HG03457 (cell line): Measurements from ENCODE around the gene BMP8A.
"Not testable (repeated sequence)": the region's sequence is repeated elsewhere in the genome, so short reads cannot be mapped to it uniquely, and the experiment has no call there.

Experiments
- ATAC-seq: cut with Tn5 transposase; IDR thresholded peaks from one replicate; pipeline ENCODE4 v1.9.1; 2021; ENCODE audit warnings: moderate number of reproducible peaks; ENCODE audit not compliant: unreplicated experiment

The BMP8A gene

DNA sequence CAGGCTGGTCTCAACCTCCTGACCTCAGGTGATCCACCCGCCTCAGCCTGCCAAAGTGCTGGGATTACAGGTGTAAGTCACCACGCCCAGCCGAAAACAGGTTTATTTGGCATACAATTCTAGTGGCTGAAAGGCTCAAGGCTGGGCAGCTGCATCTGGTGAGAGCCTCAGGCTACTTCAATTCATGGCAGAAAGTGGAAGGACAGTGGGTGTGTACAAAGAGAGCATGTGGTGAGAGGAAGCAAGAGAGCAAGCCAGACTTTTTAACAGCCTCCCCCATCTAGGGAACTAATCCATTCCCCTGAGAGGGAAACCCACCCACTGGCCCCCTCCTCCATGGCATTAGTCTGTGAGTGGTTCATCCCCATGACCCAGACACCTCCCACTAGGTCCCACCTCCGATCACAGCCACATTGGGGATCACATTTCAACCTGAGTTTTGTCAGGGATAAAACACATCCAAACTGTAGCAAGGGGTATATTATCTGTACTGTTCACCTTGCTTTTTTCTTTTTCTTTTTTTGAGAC, 9.5 kb downstream of the BMP8A start:
- no peak for ATAC-seq

DNA sequence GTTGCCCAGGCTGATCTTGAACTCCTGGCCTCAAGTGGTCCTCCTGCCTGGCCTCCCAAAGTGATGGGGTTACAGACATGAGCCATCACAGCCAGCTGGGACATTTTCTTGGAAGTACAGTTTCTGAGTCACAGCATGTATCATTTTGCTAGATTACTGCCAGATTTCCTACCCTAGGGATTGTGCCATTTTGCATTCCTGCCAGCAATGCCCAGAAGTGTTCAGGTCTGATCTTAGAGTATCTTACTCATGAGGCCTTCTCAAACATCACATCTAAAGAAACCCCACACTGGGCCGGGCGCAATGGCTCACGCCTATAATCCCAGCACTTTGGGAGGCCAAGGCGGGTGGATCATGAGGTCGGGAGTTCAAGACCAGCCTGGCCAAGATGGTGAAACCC, 10.2 kb downstream of the BMP8A start:
- no peak for ATAC-seq

DNA sequence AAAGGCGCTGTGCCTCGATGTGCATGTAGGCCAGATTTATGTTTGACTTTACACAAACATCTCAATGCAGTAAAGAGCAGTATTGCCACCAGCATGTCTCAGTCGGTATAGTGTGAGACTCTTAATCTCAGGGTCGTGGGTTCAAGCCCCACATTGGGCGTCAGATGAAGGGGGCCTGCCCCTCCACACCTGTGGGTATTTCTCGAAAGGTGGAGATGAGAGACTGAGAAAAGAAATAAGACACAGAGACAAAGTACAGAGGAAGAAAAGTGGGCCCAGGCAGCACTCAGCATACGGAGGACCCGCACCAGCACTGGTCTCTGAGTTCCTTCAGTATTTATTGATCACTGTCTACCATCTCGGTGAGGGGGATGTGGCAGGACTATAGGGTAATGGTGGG, 13.0 kb downstream of the BMP8A start:
- ATAC-seq, result not testable (repeated sequence)

DNA sequence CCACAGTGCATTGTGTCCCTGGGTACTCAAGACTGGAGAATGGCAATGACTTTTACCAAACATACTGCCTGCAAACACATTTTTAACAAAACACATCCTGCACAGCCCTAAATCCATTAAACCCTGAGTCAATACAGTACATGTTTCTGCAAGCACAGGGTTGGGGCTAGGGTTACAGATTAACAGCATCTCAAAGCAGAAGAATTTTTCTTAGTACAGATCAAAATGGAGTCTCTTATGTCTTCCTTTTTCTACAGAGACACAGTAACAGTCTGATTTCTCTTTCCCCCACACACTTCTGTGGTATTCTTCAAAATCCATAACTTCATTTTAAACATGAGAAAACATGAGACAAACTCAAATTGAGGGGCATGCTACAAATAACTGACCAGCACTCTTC, 13.9 kb downstream of the BMP8A start:
- ATAC-seq, result no peak

DNA sequence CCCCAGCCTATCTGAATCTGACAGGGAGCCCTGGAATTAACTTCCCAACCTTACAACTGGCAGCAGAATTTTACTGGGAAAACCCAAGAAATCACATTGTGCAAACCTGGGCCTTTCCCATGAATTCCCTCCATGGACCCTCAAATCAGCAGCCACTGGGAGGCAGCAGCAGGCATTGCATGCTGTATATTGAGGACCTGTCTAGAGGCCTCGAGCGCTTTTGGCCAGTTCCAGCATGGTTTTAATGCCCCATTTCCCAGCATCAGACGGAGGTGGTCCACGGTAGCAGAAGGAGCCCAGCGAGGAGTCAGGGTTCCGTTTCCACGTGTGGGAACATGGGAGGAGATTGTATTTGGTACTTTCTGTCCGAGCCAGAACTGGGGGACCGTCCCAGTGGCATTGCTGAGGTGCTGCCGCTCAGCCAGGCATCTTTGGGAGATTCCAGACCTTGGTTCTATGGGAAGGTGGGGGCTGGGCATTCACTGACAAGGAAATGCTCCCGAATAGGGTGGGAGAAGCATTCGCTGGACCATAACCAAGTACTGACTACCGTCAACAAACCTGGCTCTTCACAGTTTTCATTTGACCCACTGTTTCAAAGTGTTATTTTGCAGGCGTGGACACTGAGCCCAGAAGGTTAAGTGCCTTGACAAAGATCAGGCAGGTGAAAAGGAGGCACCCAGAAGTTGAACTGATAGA, 15.9 kb downstream of the BMP8A start:
- no peak for ATAC-seq

DNA sequence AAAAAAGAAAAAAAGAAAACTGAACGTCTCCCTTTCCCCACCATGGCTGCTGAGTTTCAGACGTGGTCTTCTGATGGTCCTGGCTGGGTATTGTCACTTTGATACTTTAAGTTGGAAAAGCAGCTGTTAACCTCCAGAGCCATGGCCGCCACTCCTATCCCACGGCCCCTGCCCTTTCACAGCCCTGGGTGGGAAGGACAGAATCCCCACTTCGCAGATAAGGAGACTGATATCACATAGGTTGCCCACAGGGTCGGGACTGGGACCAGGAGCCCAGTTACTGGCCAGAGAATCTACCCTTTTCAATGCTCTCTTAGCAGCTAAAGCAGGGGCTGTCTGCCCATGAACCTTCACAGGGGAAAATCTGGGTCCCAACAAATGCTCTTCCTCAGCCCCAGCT, 16.8 kb downstream of the BMP8A start:
- no peak for ATAC-seq

DNA sequence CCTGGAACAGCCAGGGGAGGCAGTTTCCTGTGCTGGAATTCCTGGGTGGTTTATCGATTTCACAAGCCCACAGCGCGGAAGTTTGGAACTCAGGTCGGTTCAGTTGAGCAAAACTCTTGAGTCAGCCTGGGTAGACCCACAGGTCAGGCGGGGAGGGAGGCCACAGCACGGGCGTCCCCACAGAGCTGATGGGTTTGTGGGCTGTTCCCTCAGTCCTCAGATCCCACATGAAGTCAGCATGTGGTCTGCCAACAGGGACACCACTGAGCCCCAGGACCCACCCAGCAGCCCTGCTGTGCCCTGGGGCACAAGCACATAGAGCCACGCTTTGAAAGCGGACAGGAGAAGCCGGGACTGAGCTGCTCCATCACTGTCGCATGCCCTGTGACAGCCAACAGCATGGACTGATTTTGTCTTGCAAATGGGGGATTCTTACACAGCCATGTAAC, 17.4 kb downstream of the BMP8A start:
- ATAC-seq, result no peak

DNA sequence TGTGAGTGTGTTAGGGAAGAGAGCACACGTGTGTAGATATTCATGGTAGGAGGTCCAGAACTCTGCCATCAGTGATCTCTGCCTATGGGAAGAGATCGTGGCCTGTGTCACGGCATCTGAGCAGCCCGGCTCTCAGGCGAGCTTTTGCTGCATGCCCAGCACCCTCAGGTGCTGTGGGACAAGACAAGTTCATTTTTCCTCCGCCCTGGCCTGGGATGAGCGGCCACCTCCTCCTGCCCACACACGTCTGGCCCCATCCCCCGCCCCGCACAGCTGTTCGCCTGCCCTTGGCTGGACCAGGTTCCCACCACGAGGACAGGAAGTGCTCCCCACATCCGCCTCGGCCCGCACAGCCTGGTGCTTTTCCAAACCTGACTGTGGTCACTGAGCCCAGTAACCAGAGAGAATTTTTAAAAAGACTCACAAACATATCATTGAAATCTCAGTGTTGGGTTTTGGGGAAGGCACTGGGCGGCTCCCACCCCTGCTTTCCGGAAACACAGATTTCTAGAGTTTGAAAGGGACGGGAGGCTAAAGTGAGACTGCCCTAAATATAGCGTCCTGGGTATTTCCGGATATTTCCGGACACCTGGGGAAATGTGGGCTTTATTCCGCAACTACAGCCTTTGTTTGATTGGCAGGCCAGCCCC, 18.0 kb downstream of the BMP8A start:
- no peak for ATAC-seq

DNA sequence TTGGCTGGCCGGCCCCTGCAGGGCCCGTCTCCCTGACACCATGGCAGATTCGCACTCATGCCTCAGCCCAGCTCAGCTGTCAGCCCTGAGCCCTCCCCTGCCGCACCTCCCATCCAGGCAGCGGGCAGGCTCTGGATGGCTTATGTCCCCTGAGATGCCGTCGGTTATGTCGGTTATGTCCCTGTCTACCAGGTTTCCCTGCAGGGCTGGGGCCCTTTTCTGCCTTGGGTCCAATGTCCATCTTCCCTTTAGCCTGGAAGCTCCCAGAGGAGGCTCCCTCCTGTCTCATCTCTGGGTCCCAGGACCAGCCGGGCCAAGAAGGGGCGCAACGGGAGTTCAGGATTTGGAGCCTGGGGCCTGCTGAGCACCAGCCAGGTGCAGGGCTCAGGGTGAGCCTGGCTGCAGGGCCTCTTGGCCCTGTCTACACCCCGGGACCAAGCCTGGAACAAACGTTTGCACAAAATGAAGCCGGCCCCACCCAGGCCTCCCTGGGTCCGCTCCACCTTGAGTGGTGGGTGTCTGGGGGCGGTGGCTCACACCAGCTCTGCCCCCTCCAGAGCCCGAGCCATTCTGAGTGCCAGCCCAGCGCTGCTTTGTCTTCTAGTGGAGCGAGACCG, 19.2 kb downstream of the BMP8A start:
- not testable (repeated sequence) for ATAC-seq

DNA sequence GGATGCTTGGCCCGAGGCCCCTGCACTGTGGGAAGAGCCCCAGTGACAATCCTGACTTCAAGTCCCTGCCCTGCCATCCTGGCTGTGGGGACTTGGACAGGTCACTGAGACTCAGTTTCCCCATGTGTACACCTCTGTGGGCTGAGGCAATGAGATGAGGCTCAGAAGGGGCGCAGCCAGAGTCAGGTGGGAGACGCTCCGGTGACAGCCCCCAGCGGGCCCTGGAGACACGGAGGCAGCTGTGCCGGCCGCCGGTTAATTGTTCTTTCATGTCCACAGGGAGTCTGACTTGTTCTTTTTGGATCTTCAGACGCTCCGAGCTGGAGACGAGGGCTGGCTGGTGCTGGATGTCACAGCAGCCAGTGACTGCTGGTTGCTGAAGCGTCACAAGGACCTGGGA, 20.0 kb downstream of the BMP8A start:
- not testable (repeated sequence) for ATAC-seq

DNA sequence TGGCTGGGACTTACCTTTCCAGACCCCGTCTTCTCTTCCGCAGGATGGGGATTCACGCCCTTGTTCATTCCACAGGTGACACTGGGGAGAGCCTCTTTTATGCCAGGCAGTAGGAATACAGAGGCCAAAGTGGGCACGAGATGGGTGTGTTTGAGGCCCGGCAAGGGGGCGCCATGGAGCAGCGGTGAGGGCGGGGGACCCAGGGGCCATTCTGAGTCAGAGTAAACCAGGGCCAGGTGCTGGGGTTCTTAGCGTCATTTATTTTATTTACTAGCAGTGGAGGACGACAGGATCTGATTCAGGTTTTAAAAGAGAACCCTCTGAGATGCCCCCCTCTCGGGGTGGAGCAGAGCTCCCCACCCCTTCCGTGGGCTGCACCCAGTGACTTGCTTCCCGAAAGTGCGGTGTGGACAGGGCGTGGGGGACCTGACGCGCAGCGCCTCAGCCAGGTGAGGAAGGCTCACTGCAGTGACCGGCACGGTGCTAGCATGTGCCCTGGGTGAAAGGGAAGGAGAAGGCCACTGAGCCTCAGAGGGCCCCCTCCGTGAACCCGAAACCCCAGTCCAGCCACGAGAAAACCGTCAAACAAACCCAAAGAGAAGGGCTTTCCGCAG, 20.9 kb downstream of the BMP8A start:
- not testable (repeated sequence) for ATAC-seq

DNA sequence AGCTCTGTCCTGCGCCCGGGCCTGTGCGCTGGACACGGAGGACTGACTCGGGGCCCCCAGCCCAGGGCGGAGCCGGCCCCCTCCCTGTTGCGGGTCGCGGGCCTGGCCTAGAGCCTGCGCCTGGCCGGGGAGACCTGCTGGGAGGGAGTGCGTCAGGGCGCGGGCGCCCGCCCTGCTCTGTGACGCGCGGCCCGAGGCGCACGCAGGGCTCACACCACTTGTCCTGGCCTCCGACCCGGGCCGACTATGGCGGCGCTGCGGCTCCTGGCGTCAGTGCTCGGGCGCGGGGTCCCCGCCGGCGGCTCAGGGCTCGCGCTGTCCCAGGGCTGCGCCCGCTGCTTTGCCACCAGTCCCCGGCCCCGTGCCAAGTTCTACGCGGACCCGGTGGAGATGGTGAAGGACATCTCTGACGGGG, 23.3 kb downstream of the BMP8A start:
- not testable (repeated sequence) for ATAC-seq

DNA sequence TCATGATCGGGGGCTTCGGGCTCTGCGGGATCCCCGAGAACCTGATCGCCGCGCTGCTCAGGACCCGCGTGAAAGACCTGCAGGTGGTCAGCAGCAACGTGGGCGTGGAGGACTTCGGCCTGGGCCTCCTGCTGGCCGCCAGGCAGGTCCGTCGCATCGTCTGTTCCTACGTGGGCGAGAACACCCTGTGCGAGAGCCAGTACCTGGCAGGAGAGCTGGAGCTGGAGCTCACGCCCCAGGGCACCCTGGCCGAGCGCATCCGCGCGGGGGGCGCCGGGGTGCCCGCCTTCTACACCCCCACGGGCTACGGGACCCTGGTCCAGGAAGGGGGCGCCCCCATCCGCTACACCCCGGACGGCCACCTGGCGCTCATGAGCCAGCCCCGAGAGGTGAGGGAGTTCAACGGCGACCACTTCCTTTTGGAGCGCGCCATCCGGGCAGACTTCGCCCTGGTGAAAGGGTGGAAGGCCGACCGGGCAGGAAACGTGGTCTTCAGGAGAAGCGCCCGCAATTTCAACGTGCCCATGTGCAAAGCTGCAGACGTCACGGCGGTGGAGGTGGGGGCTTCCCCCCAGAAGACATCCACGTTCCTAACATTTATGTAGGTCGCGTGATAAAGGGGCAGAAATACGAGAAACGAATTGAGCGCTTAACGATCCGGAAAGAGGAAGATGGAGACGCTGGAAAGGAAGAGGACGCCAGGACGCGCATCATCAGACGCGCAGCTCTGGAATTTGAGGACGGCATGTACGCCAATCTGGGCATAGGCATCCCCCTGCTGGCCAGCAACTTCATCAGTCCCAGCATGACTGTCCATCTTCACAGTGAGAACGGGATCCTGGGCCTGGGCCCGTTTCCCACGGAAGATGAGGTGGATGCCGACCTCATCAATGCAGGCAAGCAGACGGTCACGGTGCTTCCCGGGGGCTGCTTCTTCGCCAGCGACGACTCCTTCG, 24.0 kb downstream of the BMP8A start:
- not testable (repeated sequence) for ATAC-seq

DNA sequence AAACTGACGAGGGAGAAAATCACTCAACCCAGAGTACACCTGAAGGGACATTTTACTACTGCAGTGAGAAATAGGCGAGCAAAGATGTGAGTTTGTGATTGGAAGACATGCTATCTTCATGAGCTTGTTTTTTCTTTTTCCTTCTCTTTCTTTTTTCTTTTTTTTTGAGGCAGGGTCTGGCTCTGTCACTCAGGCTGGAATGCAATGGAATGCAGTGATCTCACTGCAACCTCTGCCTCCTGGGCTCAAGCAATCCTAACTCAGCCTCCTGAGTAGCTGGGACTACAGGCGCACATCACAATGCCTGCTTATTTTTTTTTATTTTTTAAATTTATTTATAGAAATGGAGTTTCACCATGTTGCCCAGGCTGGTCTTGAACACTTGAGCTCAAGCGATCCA, 25.4 kb downstream of the BMP8A start:
- ATAC-seq, result not testable (repeated sequence)

DNA sequence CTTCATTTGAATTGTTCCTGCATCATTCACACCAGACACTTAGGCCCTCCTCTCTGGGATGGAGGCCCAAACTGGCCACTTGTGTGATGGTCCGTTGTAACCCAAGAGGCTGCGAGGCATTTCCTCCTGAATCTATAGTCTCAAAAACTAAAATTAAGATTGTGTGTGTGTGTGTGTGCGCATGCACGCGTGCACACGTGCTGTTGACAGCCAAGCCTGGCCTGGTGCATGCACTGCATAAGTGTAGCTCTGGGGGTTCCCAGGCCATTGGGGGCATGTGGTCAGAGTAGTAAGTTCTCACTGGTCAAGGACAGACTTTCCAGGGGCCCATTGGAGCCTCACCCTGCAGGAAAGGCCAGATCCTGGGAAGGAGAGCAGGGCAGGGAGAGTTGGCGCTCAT, 26.5 kb downstream of the BMP8A start:
- not testable (repeated sequence) for ATAC-seq

DNA sequence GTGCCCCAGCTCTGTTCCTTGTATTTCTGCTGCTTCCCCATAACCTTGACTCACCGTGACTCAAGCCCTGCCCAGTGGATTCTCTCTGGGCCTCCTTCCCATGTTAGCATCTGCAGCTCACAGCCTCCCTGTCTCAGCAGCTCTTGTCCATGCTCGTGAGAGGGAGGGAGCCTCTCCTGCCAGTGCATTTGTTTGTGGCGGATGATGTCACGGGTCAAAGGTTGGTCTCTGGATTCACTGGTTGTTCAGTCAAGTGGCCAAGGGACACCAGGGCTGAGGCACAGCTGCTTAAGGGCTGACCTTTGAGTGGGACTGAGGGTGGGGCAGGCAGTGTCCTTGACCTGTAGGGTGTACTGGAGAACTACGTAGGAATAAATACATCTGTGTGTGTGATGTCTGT, 27.9 kb downstream of the BMP8A start:
- not testable (repeated sequence) for ATAC-seq

DNA sequence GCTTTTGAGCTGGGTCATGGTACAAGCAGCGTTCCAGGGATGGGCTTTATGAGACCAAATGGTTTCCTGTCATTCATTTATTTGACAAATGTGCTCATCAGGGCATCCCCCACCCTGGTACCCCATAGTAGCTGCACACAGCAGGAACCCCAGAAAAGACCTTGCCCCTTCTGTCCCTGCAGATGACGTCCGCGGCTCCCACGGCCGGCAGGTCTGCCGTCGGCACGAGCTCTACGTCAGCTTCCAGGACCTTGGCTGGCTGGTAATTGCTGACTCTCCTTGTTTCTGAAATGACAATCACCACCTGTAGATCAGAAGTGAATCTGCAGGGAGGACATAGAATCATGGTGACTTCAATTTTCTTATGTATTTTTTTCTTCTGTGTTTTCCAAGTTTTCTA, 30.8 kb downstream of the BMP8A start:
- not testable (repeated sequence) for ATAC-seq

DNA sequence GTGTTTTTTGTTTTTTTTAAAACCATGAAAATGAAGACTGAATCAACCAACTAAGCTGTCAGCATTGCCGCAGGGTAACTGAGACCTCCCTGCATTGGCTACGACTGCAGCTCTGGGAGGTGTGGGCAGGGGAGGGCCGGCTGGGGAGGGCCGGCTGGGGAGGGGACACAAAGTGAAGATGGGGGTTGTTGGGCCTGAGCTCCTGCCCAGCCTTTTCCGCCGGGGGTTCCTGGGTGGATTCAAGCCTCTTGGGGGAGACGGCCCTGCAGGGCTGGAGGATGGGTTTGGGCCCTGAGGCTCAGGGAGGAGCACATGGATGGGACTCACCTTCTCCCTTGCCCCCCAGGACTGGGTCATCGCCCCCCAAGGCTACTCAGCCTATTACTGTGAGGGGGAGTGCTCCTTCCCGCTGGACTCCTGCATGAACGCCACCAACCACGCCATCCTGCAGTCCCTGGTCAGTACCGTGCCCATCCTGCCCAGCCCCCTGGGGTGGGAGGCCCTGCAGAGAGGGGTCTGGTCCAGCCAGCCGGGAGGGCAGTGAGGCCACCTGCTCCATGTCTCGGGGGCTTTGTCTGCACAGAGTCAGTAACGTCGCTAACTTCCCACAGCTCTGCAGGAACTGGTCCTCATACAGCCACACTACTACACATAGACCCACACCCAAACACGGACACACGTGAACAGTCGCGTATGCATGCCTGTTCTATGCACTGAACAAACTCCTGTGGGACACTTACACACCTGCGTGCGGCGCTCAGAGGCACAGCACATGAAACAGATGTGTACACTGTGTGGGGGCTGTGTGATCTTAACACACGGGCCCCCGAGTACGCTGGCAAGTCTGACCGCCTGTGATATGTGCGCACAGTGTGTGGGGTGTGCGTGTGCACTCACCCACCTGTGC, 31.5 kb downstream of the BMP8A start:
- ATAC-seq, result no peak

DNA sequence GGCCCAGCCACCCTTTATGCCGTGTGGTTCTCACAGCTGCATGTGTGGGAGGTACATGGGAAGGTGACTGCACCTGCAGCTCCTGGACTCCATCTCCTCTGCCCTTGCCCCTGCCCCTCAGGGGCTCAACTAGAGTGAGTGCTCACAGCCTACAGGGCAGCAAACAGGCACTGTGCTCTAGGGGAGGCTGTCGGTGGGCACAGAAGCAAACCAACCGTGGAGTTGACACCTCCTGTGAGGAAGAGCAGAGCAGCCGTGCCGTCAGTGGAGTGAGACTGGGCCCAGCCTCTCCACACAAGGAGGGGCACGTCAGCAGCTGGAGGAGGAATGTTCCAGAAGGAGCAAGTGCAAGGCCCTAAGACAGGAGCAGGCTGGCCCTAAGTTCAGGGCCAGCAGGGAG, 32.7 kb downstream of the BMP8A start:
- ATAC-seq, result no peak
